ENCODE results near the gene C9orf85. TPM values are rescaled to one million over a fixed set of nuclear protein-coding genes. Genes with fewer than 3 reads are reported as not detected.
A peak's percentile ranks its signal among the peaks of the same experiment; 100 is the strongest.
"Not testable (repeated sequence)": the region's sequence is repeated elsewhere in the genome, so short reads cannot be mapped to it uniquely, and the experiment has no call there.

Gene C9orf85
- total RNA-seq, 1 donor from 2014 or later = 12.2 TPM

DNA sequence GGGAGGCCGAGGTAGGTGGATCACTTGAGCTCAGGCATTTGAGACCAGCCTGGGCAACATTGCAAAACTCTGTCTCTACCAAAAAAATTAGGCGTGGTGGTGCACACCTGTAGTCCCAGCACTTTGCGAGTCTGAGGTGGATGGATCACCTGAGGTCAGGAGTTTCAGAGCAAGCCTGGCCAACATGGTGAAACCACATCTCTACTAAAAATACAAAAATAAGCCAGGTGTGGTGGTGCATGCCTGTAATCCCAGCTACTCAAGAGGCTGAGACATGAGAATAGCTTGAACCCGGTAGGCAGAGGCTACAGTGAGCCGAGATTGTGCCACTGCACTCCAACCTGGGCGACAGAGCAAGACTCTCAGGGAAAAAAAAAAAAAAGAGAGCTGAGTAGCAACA is 12.7 kb upstream of the C9orf85 start:
- intact Hi-C loops (cut with DNase I); DNase-seq (ENCODE audit: low spot score); ATAC-seq: not testable (repeated sequence)

DNA sequence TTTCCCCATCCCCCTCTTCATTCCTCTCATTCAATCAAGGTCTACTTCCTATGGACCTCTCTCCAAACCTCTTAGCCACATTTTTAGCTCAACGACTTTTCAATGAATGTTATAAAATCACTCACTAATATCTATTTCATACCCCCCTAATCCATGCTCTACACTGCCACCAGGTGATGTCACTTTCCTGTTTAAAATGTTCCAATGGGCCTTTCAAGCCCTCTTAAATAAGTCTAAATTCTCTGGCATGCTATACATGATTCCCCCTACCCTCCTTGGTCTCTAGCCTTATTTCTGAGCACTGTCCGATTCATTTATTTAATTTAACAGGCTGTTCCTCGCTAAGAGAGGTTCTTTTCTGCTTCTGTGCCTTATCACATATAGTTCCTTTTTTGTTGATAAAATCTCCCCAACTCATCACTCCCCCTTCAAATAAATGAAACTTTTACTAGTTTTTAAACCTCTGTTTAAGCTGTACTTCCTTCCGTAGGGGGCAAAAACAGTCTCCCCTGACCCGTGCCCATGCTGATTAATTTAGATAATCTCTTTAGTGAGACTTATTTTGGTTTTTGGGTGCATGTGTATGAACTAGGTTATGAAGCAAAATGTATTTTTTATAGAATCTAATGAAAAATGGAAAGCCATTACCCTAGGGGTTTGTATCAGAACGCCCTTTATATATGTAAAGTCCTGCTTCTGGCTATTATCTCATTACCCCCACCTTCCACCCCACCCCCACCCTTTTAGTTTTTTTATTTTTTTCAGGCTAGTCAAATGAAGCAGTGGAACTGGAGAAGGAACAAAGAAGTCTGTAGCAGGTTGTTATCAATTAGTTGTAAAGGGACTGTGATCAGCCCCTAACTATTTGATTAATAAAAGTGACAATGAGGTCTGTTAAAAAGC is 9.5 kb upstream of the C9orf85 start:
- DNase-seq (ENCODE audit: low spot score) (no peak), ATAC-seq (no peak)
- intact Hi-C loops (cut with DNase I) = no loop called here

DNA sequence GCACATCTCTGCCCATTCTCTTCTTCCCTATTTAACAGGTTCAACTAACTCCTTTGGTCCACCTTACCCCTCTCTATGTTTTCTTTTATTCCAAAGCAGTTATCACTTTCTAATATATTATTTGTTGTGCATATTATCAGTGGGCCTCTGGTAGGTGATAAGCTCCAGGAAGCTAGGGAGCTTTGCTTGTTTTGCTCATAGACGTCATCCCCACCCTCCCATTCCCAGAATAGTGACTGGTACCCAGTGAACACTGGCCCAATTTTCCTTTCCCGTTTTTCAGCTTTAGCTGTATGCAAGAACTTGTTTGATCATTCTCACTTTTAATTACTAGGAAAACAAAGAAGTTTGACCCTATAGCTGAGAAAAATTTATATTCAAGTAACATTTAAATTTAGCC is 7.4 kb upstream of the C9orf85 start:
- DNase-seq (ENCODE audit: low spot score) (no peak), ATAC-seq (no peak)
- intact Hi-C loops (cut with DNase I) = no loop called here

DNA sequence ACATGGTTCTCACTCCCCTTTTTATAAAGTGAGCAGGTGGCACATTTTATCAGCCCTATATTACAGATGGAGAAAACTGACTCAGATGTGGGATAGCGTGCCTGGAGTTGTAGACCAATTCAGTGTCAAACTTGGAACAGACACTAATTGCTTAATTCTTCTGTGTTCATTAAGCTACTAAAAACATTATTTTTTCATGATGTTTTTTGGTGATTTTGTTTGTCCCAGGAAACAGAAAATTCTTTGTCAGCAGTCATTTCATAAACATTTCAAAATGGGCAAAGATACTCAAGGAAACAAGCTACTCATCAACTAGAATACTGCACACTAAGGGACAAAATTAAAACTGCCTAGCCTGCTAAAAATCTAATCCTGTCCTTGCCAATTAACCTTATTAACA is 2.6 kb upstream of the C9orf85 start:
- intact Hi-C loops (cut with DNase I) = no loop called here
- no peak for ATAC-seq

DNA sequence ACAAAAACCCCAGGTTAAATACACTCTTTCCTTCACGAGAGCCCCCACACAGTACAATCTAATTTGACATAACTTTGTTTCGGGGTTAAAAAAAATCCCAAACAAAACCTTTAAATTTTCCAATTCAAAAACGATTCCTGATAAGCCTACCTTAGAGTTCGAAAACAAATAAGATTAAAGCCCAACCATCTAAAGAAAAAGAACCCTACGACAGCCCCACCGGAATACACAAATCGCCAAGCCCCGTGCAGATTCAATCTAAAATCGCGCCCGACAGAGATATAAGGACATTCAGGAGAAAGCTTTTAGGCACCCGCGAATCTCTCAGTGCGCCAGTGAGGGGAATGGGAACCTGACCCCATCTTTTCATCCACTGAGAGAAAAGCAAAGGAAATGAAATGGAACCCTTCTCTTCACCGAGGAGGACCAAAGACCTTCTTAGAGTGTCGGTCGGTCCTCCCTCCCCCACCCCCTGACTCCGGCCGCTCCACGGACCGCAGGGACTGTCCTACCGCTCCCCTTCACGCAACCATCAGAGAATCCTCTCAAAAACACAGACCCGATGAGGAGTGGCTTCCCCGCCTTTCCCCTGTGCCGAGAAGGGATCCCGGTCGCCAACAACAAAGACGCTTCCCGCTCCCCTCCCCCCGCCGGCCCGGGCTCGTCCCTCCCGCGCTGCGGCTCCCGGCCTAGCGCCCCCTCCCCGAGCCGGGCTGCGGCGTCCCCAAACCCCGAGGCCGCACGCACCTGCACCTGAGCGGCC is 1.4 kb upstream of the C9orf85 start:
- no peak for ATAC-seq
- intact Hi-C loops (cut with DNase I) = no loop called here
- DNase-seq (ENCODE audit: low spot score) = peak; percentile 81

More for the DNA sequence above, 2.6 kb upstream of the C9orf85 start:
- no peak for DNase-seq (ENCODE audit: low spot score)

DNA sequence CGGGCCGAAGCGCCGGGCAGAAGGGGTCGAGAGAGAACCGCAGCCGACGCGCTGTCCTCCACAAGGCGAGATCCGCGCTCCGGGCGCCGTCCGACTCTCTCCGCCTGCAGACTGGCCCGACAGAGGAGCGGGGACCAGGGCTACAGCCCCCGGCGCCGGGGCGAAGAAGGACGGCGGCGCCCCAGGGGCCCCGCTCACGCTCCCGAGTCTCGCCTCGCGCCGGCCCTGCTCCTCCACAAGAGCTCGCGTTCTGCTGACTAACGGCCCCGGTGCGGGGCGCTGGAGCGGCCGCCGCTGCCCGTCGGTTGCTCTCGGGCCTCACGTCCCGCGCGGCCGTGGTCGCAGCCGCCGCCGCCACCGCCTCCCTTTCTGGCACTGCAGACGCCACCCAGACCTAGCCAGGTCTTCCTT is 784 bp upstream of the C9orf85 start:
- DNase-seq (ENCODE audit: low spot score) (no peak), ATAC-seq (no peak)
- intact Hi-C loops (cut with DNase I) = no loop called here

DNA sequence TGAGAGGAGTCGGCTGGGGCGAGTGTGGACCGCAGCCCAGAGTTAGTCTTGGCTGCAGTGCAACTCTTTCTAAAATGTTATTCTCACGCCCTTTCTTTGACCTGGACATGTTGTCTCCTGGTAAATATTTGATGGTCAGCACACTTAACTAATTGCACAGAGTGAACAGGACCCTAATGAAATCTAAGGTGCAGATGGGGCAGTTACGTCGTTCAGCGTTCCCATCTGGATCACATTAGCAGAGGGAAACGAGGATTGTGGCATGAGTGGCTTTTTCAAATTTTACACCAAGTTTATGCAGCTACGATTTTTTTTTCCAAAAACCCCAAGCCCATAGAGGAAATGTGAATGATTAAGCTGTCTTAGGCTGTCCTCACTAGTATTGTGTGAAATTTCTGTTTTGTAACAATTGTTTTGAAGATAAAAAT is 483 bp downstream of the C9orf85 start:
- no peak for DNase-seq (ENCODE audit: low spot score)
- ATAC-seq = no peak
- intact Hi-C loops (cut with DNase I) = no loop called here

DNA sequence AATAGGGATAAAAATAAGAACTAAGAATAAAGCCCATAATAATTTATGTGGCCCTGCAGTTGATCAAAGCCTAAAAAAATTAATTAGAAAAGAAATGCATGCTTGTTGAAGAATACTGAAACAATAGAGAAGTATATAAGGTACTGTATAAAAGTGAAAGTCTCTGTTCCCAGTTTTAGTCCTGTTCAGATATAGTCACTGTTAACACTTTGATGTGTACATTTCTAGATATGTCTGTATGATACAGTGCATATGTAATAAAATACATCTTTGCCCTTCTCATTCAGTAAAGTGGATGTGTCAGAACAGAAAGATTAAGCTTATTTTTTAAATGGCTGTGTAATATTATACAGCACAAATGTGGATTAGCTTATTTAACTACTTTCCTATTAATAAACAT is 4.1 kb downstream of the C9orf85 start:
- ATAC-seq = no peak
- no peak for DNase-seq (ENCODE audit: low spot score)
- intact Hi-C loops (cut with DNase I) = no loop called here

DNA sequence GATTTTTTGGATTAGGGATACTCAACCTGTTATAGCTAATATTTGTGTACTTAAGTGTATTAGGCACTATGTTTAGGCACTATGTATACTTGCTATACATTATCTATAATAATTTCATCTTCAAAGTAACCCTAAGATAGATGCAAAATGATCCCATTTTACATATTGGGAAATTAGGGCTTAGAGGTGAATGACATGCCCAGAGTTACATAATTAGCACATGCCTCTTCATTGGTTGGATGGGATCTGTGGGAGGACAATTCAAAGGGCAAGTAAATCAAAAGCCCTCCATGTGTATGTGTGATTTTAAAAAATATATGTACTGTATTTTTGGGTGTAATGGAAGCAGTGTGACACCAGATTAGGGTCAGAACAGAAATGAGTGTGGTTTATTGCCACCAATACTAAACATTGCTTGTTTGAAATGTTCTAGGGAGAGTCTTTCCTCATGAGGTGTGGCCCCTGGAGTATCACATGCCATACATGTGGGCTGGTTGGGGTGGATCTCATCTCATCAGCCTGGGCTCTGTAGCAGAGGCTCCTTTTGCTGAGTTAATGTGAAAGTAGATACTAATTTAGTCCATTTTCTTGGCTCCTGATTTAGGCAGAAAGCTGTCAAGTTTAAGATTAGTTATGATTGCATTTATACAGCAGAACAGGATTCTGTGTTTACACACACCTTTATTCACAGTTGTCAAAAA is 5.5 kb downstream of the C9orf85 start:
- ATAC-seq = no peak
- intact Hi-C loops (cut with DNase I) = no loop called here
- DNase-seq (ENCODE audit: low spot score) = no peak

DNA sequence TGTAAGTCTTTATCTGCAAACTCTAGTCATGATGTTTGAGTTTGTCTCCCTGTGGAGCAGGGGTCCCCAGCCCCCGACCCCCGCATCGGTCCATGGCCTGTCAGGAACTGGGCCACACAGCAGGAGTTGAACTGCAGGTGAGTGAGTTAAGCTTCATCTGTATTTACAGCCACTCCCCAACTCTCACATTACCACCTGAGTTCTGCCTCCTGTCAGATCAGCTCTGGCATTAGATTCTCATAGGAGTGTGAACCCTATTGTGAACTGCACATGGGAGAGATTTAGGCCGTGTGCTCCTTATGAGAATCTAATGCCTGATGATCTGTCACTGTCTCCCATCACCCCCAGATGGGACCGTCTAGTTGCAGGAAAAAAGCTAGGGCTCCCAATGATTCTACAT is 7.0 kb downstream of the C9orf85 start:
- no peak for DNase-seq (ENCODE audit: low spot score)
- ATAC-seq = no peak
- intact Hi-C loops (cut with DNase I) = no loop called here

DNA sequence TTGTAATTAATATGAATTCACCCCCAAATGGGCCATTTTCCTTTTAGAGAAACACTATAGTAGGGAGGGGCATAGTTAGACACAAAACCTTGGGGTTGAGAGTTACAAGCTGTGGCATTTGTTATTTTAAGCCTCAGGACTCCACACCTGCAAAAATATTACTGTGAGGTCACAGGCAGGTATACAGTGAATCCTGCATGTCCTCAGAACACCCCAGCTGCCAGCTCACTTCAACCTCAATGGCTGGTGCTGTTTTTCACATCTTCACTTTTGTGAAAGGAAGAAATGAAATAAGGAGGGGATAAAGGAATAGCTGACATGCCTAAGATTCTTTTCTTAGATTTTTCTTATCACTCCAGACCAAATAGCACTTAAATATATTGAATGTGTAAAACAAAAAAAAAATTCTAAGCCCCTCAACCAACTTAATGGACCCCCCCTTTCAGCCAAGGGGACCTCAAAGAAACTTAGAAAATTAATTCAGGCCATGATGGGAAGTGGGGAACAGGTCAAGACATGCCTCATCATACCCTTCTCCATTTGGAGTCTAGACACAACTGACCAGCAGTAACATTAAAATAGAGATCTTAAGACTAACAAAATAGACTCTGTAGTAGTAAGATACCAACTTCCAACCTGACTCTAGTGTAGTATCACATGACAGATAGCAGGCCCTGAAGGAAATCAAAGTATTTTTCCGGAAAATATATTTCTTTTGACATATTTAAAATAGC is 9.2 kb downstream of the C9orf85 start:
- ATAC-seq = no peak
- no peak for DNase-seq (ENCODE audit: low spot score)
- intact Hi-C loops (cut with DNase I) = no loop called here

DNA sequence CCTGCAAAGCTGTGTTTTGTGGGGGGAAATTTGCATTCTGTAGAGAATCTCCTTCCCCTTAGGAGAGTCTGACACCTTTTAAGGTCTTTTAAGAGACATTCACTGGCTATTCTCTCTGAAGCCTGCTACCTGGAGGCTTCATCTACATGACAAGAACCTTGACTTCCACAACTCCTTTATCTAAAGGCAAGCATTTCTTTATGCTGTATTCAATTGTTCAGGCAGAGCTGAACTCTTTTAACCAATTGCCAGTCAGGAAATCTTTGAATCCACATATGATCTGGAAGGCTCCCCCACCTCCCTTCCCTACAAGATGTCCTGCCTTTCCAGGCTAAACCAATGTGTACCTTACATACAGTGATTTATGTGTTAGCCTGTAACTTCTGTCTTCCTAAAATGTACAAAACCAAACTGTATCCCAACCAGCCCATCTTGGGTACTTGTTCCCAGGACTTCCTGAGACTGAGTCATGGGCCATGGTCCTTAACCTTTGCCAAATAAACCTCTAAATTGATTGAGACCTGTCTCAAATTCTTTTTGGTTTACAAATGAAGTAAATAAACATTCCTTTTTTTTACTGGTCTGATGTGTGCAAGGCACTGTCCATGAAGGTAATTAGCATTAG is 9.9 kb downstream of the C9orf85 start:
- DNase-seq (ENCODE audit: low spot score) (no peak), ATAC-seq (no peak)
- intact Hi-C loops (cut with DNase I) = no loop called here

DNA sequence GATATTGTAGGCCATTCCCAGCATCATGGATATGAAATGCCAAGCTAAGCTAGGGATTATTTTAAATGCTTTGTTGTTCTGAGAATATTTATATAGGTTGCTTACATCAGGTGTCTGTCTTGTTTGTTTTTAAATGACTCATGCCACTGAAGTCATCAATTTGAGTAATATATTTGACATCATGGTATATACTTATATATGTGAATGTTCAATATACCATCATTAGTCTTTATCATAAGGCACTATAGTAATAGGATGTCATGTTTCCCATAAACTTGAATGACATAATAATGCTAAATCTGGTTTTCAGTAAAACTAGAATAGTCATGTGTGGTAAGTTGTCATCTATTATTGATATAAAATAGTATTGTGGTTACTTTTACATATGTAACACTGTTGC is 13.1 kb downstream of the C9orf85 start:
- intact Hi-C loops (cut with DNase I) = no loop called here
- DNase-seq (ENCODE audit: low spot score) = no peak
- ATAC-seq = no peak

DNA sequence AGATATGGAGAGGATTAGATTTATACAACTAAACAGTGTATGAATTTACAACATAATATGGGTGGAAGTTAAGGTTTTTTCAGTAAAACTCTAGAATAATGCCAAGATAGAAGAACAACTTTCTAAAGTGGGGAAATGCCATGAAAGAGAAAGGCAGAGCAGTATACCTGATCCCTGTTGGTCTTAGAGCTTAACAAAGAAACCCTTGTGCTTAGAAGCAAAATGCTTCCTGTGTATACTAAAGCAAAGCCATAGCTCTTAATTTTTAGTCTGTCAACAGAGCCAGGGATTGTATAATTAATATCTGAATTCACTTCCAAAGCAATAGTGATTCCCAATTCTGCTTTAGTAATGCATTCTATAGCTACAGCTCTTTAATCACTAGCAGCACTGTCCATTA is 14.4 kb downstream of the C9orf85 start:
- DNase-seq (ENCODE audit: low spot score) (no peak), ATAC-seq (no peak)
- intact Hi-C loops (cut with DNase I) = no loop called here

DNA sequence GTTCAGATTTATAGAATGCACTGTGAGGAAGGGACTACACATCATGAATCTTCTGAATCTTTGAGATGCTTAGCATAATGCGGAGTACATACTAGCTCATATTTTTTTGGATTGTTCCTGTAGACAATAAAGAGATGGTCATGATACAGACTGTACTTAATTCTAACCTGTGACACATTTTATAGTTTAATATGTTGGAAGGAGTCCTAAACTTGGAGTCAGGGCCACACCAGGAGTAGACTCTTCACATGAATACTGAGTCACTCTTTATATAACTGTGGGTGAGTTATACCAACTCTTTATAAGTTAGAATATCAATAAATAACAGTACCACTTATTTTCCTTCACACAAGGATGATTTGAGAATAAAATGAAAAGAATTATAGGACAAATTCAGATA is 16.9 kb downstream of the C9orf85 start:
- DNase-seq (ENCODE audit: low spot score) (no peak), ATAC-seq (no peak)
- intact Hi-C loops (cut with DNase I) = no loop called here

DNA sequence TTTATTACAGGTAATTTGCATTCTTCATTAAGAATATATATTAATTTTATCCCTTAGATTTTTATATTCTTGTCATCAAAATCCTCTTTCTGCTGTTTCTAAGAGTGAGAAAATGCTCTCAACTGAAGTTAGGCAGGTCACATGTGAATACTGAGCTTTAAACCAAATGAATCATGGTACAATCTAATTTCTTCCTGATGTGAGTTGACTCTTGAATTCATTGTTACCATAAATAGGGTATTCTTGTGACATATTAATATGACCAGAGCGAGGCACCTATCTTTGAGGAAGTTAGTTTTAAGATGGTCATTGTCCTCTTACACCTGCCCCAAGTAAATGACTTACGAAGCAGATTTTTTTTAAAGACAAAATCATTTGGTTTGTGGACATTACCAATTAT is 17.4 kb downstream of the C9orf85 start:
- intact Hi-C loops (cut with DNase I) = no loop called here
- DNase-seq (ENCODE audit: low spot score) (no peak), ATAC-seq (no peak)

DNA sequence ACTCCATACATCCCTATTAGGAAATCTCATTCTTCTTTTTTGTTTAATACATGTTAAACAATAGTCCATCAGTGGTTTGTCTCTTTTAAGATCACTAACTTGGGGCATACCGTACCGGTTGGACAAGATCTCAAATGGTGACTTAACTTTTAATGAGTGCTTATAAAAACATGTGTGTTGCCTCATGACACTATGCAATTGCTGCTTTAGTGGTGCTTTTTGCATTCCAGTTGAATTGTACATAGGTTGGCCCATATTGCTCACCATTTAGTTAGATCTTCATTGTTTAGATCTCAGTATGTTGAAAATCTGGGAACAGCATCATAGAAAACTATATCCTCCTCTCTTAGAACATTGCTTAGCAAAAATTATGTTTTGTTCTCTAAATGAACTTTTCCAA is 17.8 kb downstream of the C9orf85 start:
- intact Hi-C loops (cut with DNase I) = no loop called here
- ATAC-seq (no peak), DNase-seq (ENCODE audit: low spot score) (no peak)

DNA sequence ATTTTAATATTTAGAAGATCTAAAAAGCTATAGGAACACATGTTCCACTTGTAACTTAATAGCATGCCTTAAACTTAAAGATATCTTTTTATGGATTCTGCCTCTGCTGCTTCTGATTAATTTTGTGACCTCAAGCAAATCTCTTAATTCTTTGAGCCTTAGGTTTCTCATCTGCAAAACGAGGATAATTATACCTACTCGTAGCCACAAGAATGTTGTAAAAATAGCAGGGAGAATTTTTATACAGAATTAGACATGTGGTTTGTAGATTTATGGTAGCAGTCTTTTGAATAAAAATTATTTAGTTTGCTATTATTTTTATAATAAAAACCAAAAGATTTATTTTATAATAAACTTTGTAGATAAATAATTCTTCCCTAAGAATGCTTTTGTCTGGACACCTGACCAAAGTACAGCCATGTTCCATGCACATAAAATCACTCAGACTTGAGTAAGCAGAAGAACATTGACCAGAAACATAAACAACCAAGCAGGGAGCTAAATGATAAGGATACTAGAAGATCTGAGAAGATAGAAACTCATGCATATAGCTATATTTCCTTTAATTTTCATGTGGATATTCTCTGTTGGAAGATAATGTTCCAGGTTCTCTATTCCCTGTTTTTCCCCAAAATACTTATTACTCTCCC is 18.5 kb downstream of the C9orf85 start:
- DNase-seq (ENCODE audit: low spot score) (no peak), ATAC-seq (no peak)
- intact Hi-C loops (cut with DNase I) = no loop called here
